Neural crest cell (in vitro differentiated cells): ENCODE measurements around the gene INHBA. TPM values are rescaled to one million over a fixed set of nuclear protein-coding genes. Genes with fewer than 3 reads are reported as not detected.

Source experiments
- DNase-seq: peaks from one replicate; pipeline ENCODE4 v3.0.0; 2021; ENCODE audit warnings: low read depth, mixed read lengths, low spot score
- H3K27ac Mint-ChIP-seq: one replicate; pipeline ENCODE4 v1.8.0; 2021; ENCODE audit warnings: mild to moderate bottlenecking, mixed read lengths; ENCODE audit not compliant: unreplicated experiment
- H3K27me3 Mint-ChIP-seq: 2 replicates; pipeline ENCODE4 v1.8.0; 2021; ENCODE audit warnings: low read depth, mild to moderate bottlenecking, mixed read lengths
- H3K36me3 Mint-ChIP-seq: 2 replicates; pipeline ENCODE4 v1.8.0; 2021; ENCODE audit warnings: low read depth, mild to moderate bottlenecking, mixed read lengths
- H3K4me1 Mint-ChIP-seq: 2 replicates; pipeline ENCODE4 v1.8.0; 2021; ENCODE audit warnings: mixed read lengths
- H3K4me3 Mint-ChIP-seq: one replicate; pipeline ENCODE4 v1.8.0; 2021; ENCODE audit warnings: mild to moderate bottlenecking, mixed read lengths
- H3K9me3 Mint-ChIP-seq: 2 replicates; pipeline ENCODE4 v1.8.0; 2021; ENCODE audit warnings: mixed read lengths
- total RNA-seq: library from RNA; stranded (reverse); gene quantifications from 2 replicates; pipeline ENCODE4 v1.2.1, GENCODE V29; 2021
- TF ChIP-seq, protein P1 (sequence below): fragments of 200-600 bp; sonication (generic); conservative IDR thresholded peaks from 2 replicates; pipeline ENCODE4 v1.5.0; 2021; ENCODE audit warnings: antibody characterized with exemption, mild to moderate bottlenecking

INHBA gene
- total RNA-seq, 1 donor from 2014 or later: 0.07 TPM

DNA sequence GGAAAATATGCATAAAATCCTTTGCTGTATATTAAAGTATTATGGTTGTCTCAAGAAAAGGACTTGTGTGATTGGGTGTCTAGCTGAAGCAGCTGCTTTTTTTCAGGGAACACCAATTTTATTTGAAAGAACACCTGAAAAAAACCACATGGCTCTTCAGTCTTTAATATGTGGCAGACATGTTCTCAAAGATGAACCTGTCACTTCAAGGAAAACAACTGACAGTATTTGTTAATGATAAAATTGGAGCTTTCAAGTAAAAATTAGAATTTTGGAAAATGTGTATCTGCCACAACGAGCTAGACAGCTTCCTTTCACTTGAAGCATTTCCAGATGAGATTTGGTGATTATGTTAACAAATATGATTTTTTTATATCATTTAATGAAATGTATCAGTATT is 59.3 kb downstream of the INHBA start:
- H3K4me3 Mint-ChIP-seq: no peak overlapping the region
- H3K27ac Mint-ChIP-seq: no peak overlapping the region
- H3K4me1 Mint-ChIP-seq: no peaks in the 10 kb centered on the region
- H3K36me3 Mint-ChIP-seq: no peaks in the 10 kb centered on the region
- H3K9me3 Mint-ChIP-seq: peaks cover 6% of the 10 kb centered on the region
- TF ChIP-seq, protein P1, sequence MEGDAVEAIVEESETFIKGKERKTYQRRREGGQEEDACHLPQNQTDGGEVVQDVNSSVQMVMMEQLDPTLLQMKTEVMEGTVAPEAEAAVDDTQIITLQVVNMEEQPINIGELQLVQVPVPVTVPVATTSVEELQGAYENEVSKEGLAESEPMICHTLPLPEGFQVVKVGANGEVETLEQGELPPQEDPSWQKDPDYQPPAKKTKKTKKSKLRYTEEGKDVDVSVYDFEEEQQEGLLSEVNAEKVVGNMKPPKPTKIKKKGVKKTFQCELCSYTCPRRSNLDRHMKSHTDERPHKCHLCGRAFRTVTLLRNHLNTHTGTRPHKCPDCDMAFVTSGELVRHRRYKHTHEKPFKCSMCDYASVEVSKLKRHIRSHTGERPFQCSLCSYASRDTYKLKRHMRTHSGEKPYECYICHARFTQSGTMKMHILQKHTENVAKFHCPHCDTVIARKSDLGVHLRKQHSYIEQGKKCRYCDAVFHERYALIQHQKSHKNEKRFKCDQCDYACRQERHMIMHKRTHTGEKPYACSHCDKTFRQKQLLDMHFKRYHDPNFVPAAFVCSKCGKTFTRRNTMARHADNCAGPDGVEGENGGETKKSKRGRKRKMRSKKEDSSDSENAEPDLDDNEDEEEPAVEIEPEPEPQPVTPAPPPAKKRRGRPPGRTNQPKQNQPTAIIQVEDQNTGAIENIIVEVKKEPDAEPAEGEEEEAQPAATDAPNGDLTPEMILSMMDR: no peak
- no peak for DNase-seq
- no peaks in the 10 kb centered on the region for H3K27me3 Mint-ChIP-seq

DNA sequence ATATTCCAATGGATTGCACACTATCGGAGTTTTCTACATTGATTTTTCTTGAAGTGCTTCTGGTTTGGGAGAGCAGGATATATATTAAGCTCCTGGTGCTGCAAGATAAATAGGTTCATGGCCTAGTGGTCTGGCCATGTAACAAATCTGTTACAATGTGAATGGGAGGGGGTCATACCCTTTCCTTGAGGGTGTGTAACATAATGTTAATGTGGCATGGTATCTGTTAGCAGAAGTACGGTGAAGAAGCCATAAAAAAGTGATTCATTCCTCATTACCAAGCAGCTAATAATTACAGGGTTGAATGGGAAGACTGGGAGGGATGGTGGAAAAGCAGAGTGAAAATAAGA is 61.2 kb downstream of the INHBA start:
- Mint-ChIP-seq H3K27ac (no peak overlapping the region), H3K27me3 (no peaks in the 10 kb centered on the region), H3K4me3 (no peak overlapping the region), H3K9me3 (peaks cover 6% of the 10 kb centered on the region), H3K4me1 (no peaks in the 10 kb centered on the region), H3K36me3 (no peaks in the 10 kb centered on the region)
- DNase-seq: no peak
- TF ChIP-seq, protein P1: no peak

DNA sequence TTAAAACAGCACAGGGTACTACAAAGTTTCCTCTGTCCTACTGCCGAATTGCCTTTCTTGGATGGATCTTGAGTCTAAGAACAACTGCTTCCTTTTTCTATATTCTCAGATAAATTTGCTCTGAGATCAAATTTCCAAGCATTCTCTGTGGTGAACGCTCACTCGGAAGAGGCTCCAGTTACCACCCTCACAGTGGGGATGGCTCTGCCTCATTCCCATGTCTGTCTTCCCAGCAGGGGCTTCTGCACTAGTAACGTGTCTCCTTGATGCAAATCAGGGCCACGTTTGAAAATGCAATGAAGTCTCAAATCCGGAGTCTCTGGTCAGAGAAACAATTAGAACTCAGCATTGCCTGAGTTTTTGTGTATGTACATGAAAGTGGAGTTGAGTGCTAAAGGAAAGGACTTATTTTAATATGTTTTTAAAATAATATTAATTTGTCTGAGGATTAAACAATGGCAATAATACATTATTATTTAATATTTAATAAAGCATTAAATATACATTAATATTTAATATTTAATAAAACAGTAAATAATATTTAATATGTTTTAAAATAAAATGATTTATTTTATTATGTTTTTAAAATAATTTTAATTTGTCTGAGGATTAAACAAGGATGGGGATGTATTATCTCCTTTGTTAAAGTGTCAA is 61.8 kb downstream of the INHBA start:
- Mint-ChIP-seq H3K9me3 (peaks cover 6% of the 10 kb centered on the region), H3K4me1 (no peaks in the 10 kb centered on the region), H3K27me3 (no peaks in the 10 kb centered on the region), H3K27ac (no peak overlapping the region), H3K4me3 (no peak overlapping the region), H3K36me3 (no peaks in the 10 kb centered on the region)
- no peak for DNase-seq
- TF ChIP-seq, protein P1: no peak

DNA sequence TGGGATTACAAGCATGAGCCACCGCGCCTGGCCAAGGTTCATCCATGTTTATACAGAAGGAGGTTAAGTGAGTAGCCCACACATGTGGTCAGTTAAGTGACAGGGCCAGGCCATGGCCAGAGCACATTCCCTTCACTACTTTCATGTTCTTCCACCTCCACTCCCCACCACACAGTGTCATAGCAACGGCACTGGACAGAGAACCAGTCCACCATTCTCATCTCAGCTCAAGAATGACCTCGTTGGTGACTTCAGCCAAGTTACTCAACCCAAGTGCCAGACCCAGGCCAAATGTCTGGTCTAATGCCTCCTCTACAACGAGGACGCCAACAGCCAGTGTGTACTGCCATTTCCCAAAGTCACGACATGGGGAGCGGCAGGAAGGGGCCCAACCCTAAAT is 62.4 kb downstream of the INHBA start:
- Mint-ChIP-seq H3K9me3 (peaks cover 6% of the 10 kb centered on the region), H3K27me3 (no peaks in the 10 kb centered on the region), H3K27ac (no peak overlapping the region), H3K4me1 (no peaks in the 10 kb centered on the region), H3K36me3 (no peaks in the 10 kb centered on the region), H3K4me3 (no peak overlapping the region)
- DNase-seq: no peak
- TF ChIP-seq, protein P1: no peak

DNA sequence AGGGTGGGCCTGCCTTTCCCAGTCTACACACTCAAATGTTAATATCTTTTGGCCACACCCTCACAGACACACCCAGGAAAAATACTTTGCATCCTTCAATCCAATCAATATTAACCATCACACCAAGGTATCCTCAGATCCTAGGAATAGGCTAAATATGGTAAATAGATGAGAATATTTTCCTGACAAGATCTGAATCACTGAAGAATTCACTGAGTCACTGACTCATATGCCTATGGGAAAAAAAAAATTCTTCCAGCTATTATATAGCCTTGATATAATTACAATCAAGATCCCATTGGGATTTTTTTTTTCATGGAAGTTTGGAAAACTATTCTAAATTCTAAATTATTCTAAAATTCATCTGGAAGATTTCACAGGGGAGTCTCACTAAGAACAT is 65.8 kb downstream of the INHBA start:
- TF ChIP-seq, protein P1: no peak
- Mint-ChIP-seq H3K4me3 (no peak overlapping the region), H3K27ac (no peak overlapping the region), H3K27me3 (no peaks in the 10 kb centered on the region), H3K36me3 (no peaks in the 10 kb centered on the region), H3K9me3 (peaks cover 9% of the 10 kb centered on the region), H3K4me1 (no peaks in the 10 kb centered on the region)
- DNase-seq: no peak
